Epithelial cell of prostate (primary cell): ENCODE results near the gene AP2A1.

Experiments used
- DNase-seq: peaks from one replicate; pipeline ENCODE4 v3.0.0-alpha.2; 2011; ENCODE audit warnings: low read depth, low spot score
- H3K27ac ChIP-seq: fragments of 450-650 bp; 2 replicates; pipeline ENCODE4 v1.5.1; 2017; ENCODE audit warnings: mild to moderate bottlenecking

Gene AP2A1

GRCh38 chr19:49851456-49852259, 84.9 kb downstream of the AP2A1 start:
- DNase-seq, result no peak
- H3K27ac ChIP-seq, result peak overlapping the region; percentile 89

DNA sequence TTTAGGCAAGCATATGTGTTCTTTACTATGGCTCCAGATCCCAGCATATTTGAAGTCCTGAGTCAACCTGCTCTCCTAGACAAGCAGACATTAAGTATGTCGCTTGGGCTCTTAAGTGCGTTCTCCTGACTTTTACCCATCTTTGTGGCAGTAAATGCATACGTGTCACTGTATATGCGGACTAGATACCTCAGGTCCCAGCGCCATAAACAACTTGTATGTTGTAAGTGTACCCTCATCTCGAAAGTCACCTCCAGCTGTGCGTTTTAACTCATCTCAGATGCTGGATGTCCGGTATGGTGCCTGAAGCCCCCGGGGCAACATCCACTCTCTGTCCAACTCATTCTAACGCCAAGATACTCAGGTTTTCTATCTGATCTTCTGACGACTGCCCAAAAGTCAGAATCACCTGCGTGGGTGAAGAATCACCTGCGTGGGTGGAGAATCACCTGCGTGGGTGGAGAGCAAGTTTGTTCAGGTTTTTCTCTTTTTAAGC, 85.9 kb downstream of the AP2A1 start:
- no peak overlapping the region for H3K27ac ChIP-seq
- no peak for DNase-seq

- no peak for DNase-seq
- H3K27ac ChIP-seq, result no peak overlapping the region
Observed at GRCh38 chr19:49853852-49854377, 87.1 kb downstream of the AP2A1 start.

DNA sequence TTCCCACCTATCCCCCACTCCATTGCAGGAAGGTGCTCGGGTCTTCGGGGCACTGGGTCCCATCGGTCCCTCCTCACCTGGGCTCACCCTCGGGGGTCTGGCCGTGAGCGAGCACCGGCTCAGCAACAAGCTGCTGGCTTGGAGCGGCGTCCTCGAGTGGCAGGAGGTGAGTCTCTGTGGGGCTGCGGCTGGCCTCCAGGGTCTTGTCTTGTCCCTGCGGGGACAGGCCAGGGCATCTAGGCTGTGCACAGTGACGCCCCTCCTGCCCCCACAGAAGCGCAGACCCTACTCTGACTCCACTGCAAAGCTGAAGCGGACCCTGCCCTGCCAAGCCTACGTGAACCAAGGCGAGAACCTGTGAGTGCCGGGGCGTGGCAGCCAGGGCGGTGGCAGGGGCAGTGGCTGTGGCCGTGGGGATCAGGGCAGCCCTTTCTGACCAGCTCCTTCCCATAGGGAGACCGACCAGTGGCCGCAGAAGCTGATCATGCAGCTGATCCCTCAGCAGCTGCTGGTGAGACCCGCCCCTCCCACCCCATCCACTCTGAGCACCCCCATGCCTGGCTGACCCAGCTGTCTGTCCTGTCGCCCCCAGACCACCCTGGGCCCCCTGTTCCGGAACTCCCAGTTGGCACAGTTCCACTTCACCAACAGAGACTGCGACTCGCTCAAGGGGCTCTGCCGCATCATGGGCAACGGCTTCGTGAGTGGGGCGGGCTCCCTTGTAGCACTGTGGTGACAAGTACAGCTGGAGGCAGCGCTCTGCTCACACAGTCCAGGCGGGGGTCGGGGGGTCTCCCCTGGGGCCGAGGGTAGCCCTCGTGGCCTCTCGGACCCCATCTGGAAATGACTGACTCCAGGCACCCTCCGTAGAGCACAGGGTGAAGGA, 87.8 kb downstream of the AP2A1 start:
- no peak for DNase-seq
- no peak overlapping the region for H3K27ac ChIP-seq

DNA sequence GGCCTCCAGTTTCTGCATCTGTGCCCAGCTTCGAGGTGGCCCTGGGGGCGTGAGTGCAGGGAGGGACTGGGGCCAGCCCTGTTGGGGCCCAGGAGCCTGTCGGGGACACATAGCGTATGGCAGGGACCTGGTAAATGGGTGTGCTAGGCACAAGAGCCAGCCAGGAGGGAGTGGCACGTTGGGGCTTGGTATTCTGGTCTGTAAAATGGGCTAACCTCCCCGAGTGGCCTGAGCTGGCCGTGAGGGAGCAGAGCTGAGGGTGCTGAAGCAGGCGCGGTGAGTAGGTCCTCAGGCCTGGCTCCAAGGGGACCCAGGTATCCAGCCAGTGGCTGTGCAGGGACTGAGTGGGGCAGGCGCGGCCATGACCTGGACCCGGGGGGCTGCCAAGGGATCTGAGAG, 88.5 kb downstream of the AP2A1 start:
- DNase-seq, result no peak
- H3K27ac ChIP-seq, result no peak overlapping the region

DNA sequence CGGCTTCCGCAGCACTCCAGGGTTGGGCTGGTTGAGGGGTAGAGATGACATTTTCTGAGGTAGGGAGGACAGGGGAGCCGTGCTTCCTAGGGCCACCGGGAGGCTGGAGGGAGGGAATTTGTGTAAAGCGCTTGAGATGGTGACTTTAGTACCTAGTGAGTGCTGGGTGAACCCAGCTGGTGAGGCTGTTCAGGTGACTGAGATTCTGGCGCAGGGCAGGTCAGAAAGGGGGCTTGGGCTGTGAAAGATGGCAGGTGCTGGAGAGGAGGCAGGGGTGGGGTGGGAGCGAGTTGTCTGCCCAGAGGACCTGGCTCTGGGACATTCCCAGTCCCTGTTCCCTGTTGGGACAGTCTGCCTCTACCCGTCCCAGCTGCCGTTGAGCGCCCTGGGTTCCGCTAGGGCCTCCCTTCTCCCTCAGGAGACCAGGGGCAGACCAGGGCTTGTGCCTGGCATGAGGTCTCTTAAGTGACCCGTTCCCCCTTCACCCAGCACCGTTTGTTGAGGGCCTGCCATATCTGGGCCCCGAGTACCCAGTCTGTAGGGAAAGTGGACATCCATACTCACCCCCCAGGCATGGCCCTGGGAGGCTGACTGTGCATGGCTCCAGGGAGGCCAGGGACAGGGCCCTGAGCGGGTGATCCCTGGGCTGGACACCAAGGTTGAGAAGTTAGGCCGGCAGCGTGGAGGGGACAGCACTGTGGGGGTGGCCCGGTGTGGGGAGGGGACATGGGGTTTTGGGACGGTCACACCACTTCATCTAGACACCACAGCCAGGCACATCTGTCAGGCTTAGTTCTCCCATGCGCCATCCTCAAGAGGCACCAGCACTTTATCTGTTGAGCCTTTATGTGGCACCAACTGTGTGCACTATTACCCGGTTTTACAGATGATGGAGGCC, 89.1 kb downstream of the AP2A1 start:
- no peak overlapping the region for H3K27ac ChIP-seq

DNA sequence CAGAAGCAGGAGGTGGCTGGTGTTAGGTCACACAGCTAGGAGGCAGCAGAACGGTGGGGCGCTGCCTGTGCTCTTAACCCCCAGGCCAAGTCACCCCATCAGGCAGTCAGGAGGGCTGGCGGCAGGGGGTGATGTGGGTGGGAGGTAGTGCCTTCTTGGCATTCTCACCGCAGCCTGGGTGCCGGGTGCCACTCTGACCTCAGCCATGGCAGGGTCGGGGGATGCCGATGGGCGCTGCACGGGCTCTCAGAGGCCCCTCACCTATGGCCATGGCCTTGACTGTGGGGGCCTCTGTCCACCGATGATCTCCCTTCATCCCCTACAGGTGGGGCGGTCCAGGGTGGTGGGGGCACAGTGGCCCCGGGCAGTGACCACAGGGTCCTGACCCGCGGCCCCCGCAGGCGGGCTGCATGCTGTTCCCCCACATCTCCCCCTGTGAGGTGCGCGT, 89.8 kb downstream of the AP2A1 start:
- H3K27ac ChIP-seq, result no peak overlapping the region
- DNase-seq, result no peak

More for the DNA sequence above, 89.1 kb downstream of the AP2A1 start:
- DNase-seq, result no peak
